ENCODE measurements around the gene MAST4.

The MAST4 gene

GRCh38 chr5:66602621-66603020 is 6.4 kb downstream of the MAST4 start:
- H3K27ac ChIP-seq (ENCODE audit: low read length), result no peak overlapping the region
- H3K27me3 ChIP-seq (replicated peaks; ENCODE audit: insufficient read depth, low read length), result no peaks in the 10 kb centered on the region
- TF ChIP-seq, protein P1, sequence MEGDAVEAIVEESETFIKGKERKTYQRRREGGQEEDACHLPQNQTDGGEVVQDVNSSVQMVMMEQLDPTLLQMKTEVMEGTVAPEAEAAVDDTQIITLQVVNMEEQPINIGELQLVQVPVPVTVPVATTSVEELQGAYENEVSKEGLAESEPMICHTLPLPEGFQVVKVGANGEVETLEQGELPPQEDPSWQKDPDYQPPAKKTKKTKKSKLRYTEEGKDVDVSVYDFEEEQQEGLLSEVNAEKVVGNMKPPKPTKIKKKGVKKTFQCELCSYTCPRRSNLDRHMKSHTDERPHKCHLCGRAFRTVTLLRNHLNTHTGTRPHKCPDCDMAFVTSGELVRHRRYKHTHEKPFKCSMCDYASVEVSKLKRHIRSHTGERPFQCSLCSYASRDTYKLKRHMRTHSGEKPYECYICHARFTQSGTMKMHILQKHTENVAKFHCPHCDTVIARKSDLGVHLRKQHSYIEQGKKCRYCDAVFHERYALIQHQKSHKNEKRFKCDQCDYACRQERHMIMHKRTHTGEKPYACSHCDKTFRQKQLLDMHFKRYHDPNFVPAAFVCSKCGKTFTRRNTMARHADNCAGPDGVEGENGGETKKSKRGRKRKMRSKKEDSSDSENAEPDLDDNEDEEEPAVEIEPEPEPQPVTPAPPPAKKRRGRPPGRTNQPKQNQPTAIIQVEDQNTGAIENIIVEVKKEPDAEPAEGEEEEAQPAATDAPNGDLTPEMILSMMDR (IDR thresholded peaks at IDR 0.05; ENCODE audit: low read length), result no peak
- TF ChIP-seq EZH2phosphoT487 (IDR thresholded peaks at IDR 0.05; ENCODE audit: low read length), result no peak
- H3K9ac ChIP-seq (ENCODE audit: low read length), result no peak overlapping the region
- no peaks in the 10 kb centered on the region for H3K79me2 ChIP-seq (ENCODE audit: low read length)
- no peaks in the 10 kb centered on the region for H3K36me3 ChIP-seq (replicated peaks; ENCODE audit: insufficient read depth, low read length)
- no peak overlapping the region for H2AFZ ChIP-seq (ENCODE audit: low read length)
- H3K9me3 ChIP-seq (replicated peaks; ENCODE audit: insufficient read depth, low read length), result no peaks in the 10 kb centered on the region
- no peaks in the 10 kb centered on the region for H3F3A ChIP-seq (ENCODE audit: insufficient read depth, low read length)
- H4K20me1 ChIP-seq (ENCODE audit: insufficient read depth, low read length), result no peaks in the 10 kb centered on the region
- H3K4me3 ChIP-seq (ENCODE audit: low read length), result no peak overlapping the region
- H3K4me1 ChIP-seq (ENCODE audit: low read length), result no peaks in the 10 kb centered on the region; the same call in 1 of the 2 replicates
- H3K9me2 ChIP-seq (replicated peaks; ENCODE audit: insufficient read depth, low read length), result no peaks in the 10 kb centered on the region
- no peak overlapping the region for H3K4me2 ChIP-seq (ENCODE audit: low read depth, low read length)
- DNase-seq, result no peak

- no peaks in the 10 kb centered on the region for H3K27me3 ChIP-seq (replicated peaks; ENCODE audit: insufficient read depth, low read length)
- H3K27ac ChIP-seq (ENCODE audit: low read length), result no peak overlapping the region
- H3K9ac ChIP-seq (ENCODE audit: low read length), result no peak overlapping the region
- no peak overlapping the region for H2AFZ ChIP-seq (ENCODE audit: low read length)
- no peaks in the 10 kb centered on the region for H4K20me1 ChIP-seq (ENCODE audit: insufficient read depth, low read length)
- no peaks in the 10 kb centered on the region for H3K9me3 ChIP-seq (replicated peaks; ENCODE audit: insufficient read depth, low read length)
- H3K79me2 ChIP-seq (ENCODE audit: low read length), result no peaks in the 10 kb centered on the region
- no peaks in the 10 kb centered on the region; the same call in 1 of the 2 replicates for H3K4me1 ChIP-seq (ENCODE audit: low read length)
- TF ChIP-seq EZH2 (optimal IDR thresholded peaks at IDR 0.05; ENCODE audit: low read depth, low read length) (no peak), EZH2phosphoT487 (IDR thresholded peaks at IDR 0.05; ENCODE audit: low read length) (no peak)
- TF ChIP-seq, protein P1 (IDR thresholded peaks at IDR 0.05; ENCODE audit: low read length), result no peak
- H3K9me2 ChIP-seq (replicated peaks; ENCODE audit: insufficient read depth, low read length), result no peaks in the 10 kb centered on the region
- H3K4me2 ChIP-seq (ENCODE audit: low read depth, low read length), result no peak overlapping the region
- DNase-seq, result no peak
- no peaks in the 10 kb centered on the region for H3F3A ChIP-seq (ENCODE audit: insufficient read depth, low read length)
- no peak overlapping the region for H3K4me3 ChIP-seq (ENCODE audit: low read length)
- no peaks in the 10 kb centered on the region for H3K36me3 ChIP-seq (replicated peaks; ENCODE audit: insufficient read depth, low read length)
Measured at GRCh38 chr5:66603164-66603563, 7.0 kb downstream of the MAST4 start.

DNA sequence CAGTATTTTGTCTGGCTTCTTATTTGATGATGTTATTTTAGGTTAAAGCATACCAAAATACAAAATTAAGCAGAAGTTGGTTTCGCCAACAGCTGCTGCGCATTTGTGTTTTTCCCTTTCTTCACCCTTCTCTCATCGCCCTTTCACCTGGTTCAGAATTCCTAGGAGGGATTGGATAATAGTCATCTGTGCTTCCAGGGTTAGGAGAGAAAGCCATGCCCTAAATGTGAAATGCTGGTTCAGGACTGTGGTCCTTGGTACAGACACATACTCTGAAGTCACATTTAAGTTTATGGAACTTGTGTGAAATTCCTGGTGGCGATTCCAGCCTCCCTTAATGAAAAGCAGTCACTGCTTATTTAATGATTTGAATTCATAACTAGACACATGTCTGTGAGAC is 7.7 kb downstream of the MAST4 start:
- Histone ChIP-seq H3K27ac (ENCODE audit: low read length) (no peak overlapping the region), H3K4me3 (ENCODE audit: low read length) (no peak overlapping the region), H3F3A (ENCODE audit: insufficient read depth, low read length) (no peaks in the 10 kb centered on the region), H3K9ac (ENCODE audit: low read length) (no peak overlapping the region), H2AFZ (ENCODE audit: low read length) (no peak overlapping the region), H3K27me3 (replicated peaks; ENCODE audit: insufficient read depth, low read length) (no peaks in the 10 kb centered on the region), H3K36me3 (replicated peaks; ENCODE audit: insufficient read depth, low read length) (no peaks in the 10 kb centered on the region), H3K9me2 (replicated peaks; ENCODE audit: insufficient read depth, low read length) (no peaks in the 10 kb centered on the region), H3K4me1 (ENCODE audit: low read length) (no peaks in the 10 kb centered on the region), H3K4me2 (ENCODE audit: low read depth, low read length) (no peak overlapping the region), H3K9me3 (replicated peaks; ENCODE audit: insufficient read depth, low read length) (no peaks in the 10 kb centered on the region), H4K20me1 (ENCODE audit: insufficient read depth, low read length) (no peaks in the 10 kb centered on the region), H3K79me2 (ENCODE audit: low read length) (no peaks in the 10 kb centered on the region)
- TF ChIP-seq, protein P1 (IDR thresholded peaks at IDR 0.05; ENCODE audit: low read length), result no peak
- TF ChIP-seq EZH2 (optimal IDR thresholded peaks at IDR 0.05; ENCODE audit: low read depth, low read length) (no peak), EZH2phosphoT487 (IDR thresholded peaks at IDR 0.05; ENCODE audit: low read length) (no peak)
- no peak for DNase-seq

Data from MM.1S (cell line).